GM12801 (cell line): Measurements from ENCODE around the gene GRAMD1C.

Experiments
- CTCF ChIP-seq: IDR thresholded peaks from one replicate; pipeline ENCODE4 v1.5.1; 2011; ENCODE audit warnings: control low read depth; ENCODE audit not compliant: insufficient read length; ENCODE audit errors: extremely low read depth

Gene GRAMD1C

GRCh38 chr3:113834983-113835382 lies 3.6 kb upstream of the GRAMD1C start:
- TF ChIP-seq CTCF, result no peak

GRCh38 chr3:113839551-113839950 lies 963 bp downstream of the GRAMD1C start:
- TF ChIP-seq CTCF, result no peak

GRCh38 chr3:113844622-113845222 lies 6.1 kb downstream of the GRAMD1C start:
- TF ChIP-seq CTCF, result no peak

GRCh38 chr3:113847247-113847646 lies 8.7 kb downstream of the GRAMD1C start:
- TF ChIP-seq CTCF, result no peak

GRCh38 chr3:113847664-113848461 lies 9.3 kb downstream of the GRAMD1C start:
- TF ChIP-seq CTCF, result no peak

- no peak for TF ChIP-seq CTCF
These were observed 13.9 kb downstream of the GRAMD1C start for GRCh38 chr3:113852506-113852905.

- no peak for TF ChIP-seq CTCF
These were observed 28.9 kb downstream of the GRAMD1C start for GRCh38 chr3:113867506-113867905.
